ENCODE measurements around the gene BAZ1A. TPM values are rescaled to one million over a fixed set of nuclear protein-coding genes. Genes with fewer than 3 reads are reported as not detected.

Gene BAZ1A
- total and polyA plus RNA-seq, 4 experiments from 2014 or later = 5.6 to 56.4 (median 35.3) TPM

- Histone ChIP-seq H3K36me3 (ENCODE audit: insufficient read depth, low read length) (no peaks in the 10 kb centered on the region), H3K27ac (ENCODE audit: low read depth, low read length) (no peak overlapping the region), H3K4me3 (ENCODE audit: low read length in 2 of 2) (no peak overlapping the region), H3K4me1 (ENCODE audit: insufficient read depth, low read length) (peaks cover 39% of the 10 kb centered on the region), H3K9me3 (ENCODE audit: control insufficient read depth in 1 of 2, low read length in 2 of 2) (no peaks in the 10 kb centered on the region), H3K27me3 (ENCODE audit: insufficient read depth, low read length) (no peaks in the 10 kb centered on the region)
- POLR2A ChIA-PET (ENCODE audit: partially characterized antibody) = interaction anchor here (1.2 to 1.4 kb wide), 3 partner anchors 18 to 149 kb away, joined by 3 to 4 read pairs (median 3); partner anchors contain the start of gene SRP54
- Mint-ChIP-seq H3K36me3 (peaks cover 7 to 14% of the 10 kb centered on the region in 2 donors), H3K4me1 (peaks cover 43 to 61% (median 52%) of the 10 kb centered on the region in 4 donors), H3K9me3 (no peaks in the 10 kb centered on the region), H3K27me3 (no peaks in the 10 kb centered on the region), H3K4me3 (peak overlapping the region in 6 of 8 donors; percentile 1 to 73 (median 16)), H3K27ac (peak overlapping the region; percentile 10 to 90 (median 58))
- CTCF ChIA-PET (ENCODE audit: partially characterized antibody) = interaction anchor here (0.6 to 1.1 kb wide), 3 partner anchors 23 to 148 kb away, joined by 3 read pairs; no protein-coding TSS in a partner anchor
- intact Hi-C loops (cut with micrococcal nuclease) = no loop called here
- DNase-seq = peak in 4 of 5 donors; percentile 13 to 23 (median 14)
These were observed 41.3 kb downstream of the BAZ1A start for GRCh38 chr14:34833549-34834523.

DNA sequence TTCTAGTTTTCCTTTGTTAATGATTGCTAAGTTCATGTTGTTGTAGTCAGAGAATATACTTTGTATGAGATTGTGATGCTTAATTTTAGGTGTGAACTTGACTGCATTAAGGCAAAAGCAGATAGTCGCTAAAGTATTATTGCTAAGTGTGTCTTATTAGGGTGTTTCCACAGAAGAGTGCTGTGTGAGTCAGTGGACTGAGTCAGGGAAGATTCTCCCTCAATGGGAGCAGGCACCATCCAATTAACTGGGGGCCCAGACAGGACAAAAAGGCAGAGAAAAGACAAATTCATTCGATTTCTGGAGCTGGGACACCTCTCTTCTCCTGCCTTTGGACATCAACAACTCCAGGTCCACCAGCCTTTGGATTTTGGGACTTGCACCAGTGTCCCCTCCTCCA lies 48.5 kb downstream of the BAZ1A start:
- Histone ChIP-seq H3K9me3 (ENCODE audit: control insufficient read depth in 1 of 2, low read length in 2 of 2) (no peaks in the 10 kb centered on the region), H3K4me1 (ENCODE audit: insufficient read depth, low read length) (peaks cover 10% of the 10 kb centered on the region), H3K27me3 (ENCODE audit: insufficient read depth, low read length) (no peaks in the 10 kb centered on the region), H3K4me3 (ENCODE audit: low read length in 2 of 2) (no peak overlapping the region), H3K36me3 (ENCODE audit: insufficient read depth, low read length) (no peaks in the 10 kb centered on the region), H3K27ac (ENCODE audit: low read depth, low read length) (no peak overlapping the region)
- intact Hi-C loops (cut with micrococcal nuclease) = no loop called here
- peaks cover 23 to 46% (median 29%) of the 10 kb centered on the region in 4 donors for H3K4me1 Mint-ChIP-seq
- no peaks in the 10 kb centered on the region for H3K9me3 Mint-ChIP-seq
- peak overlapping the region in 6 of 7 donors; percentile 19 to 78 (median 68) for H3K27ac Mint-ChIP-seq
- no peak for DNase-seq
- H3K27me3 Mint-ChIP-seq = no peaks in the 10 kb centered on the region
- H3K36me3 Mint-ChIP-seq = peaks cover 30 to 46% of the 10 kb centered on the region in 2 donors
- ChIA-PET CTCF (ENCODE audit: partially characterized antibody) (no interaction called here), POLR2A (ENCODE audit: partially characterized antibody) (no interaction called here)
- H3K4me3 Mint-ChIP-seq = no peak overlapping the region

GRCh38 chr14:34824826-34825225 lies 50.3 kb downstream of the BAZ1A start:
- Histone ChIP-seq H3K27ac (ENCODE audit: low read depth, low read length) (no peak overlapping the region), H3K27me3 (ENCODE audit: insufficient read depth, low read length) (no peaks in the 10 kb centered on the region), H3K4me1 (ENCODE audit: insufficient read depth, low read length) (no peaks in the 10 kb centered on the region), H3K4me3 (ENCODE audit: low read length in 2 of 2) (no peak overlapping the region), H3K9me3 (ENCODE audit: control insufficient read depth in 1 of 2, low read length in 2 of 2) (no peaks in the 10 kb centered on the region), H3K36me3 (ENCODE audit: insufficient read depth, low read length) (no peaks in the 10 kb centered on the region)
- H3K4me1 Mint-ChIP-seq = peaks cover 16 to 35% (median 22%) of the 10 kb centered on the region in 4 donors
- no peak overlapping the region for H3K4me3 Mint-ChIP-seq
- H3K36me3 Mint-ChIP-seq = peaks cover 47 to 55% of the 10 kb centered on the region in 2 donors
- intact Hi-C loops (cut with micrococcal nuclease) = no loop called here
- ChIA-PET CTCF (ENCODE audit: partially characterized antibody) (interaction anchor here (1.2 kb wide), 1 partner anchor 9 kb away, joined by 3 read pairs; no protein-coding TSS in a partner anchor), POLR2A (ENCODE audit: partially characterized antibody) (interaction anchor here (0.7 to 1.6 kb wide), 2 partner anchors 16 to 48 kb away, joined by 3 to 6 read pairs; no protein-coding TSS in a partner anchor)
- no peaks in the 10 kb centered on the region for H3K27me3 Mint-ChIP-seq
- peak overlapping the region in 5 of 7 donors; percentile 0 to 65 (median 23) for H3K27ac Mint-ChIP-seq
- DNase-seq = no peak
- H3K9me3 Mint-ChIP-seq = no peaks in the 10 kb centered on the region

DNA sequence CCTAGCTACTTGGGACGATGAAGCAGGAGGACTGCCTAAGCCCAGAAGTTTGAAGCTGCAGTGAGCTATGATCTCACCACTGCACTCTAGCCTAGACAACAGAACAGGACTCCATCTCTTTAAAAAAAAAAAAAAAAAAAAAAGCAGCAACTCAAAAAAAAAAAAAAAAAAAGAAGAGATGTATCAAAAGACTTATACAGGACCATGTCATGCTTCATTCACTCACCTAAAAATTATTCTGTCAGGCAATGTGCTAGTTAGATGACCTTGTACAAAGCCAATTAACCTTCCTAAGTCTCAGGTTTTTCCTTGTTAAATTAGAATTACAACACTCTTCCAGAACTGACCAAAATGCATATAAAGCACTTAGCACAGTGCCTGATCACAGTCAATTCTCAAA lies 50.9 kb downstream of the BAZ1A start:
- peaks cover 17 to 29% (median 19%) of the 10 kb centered on the region in 4 donors for H3K4me1 Mint-ChIP-seq
- Histone ChIP-seq H3K36me3 (ENCODE audit: insufficient read depth, low read length) (no peaks in the 10 kb centered on the region), H3K4me1 (ENCODE audit: insufficient read depth, low read length) (no peaks in the 10 kb centered on the region), H3K27me3 (ENCODE audit: insufficient read depth, low read length) (no peaks in the 10 kb centered on the region), H3K9me3 (ENCODE audit: control insufficient read depth in 1 of 2, low read length in 2 of 2) (no peaks in the 10 kb centered on the region), H3K27ac (ENCODE audit: low read depth, low read length) (no peak overlapping the region), H3K4me3 (ENCODE audit: low read length in 2 of 2) (no peak overlapping the region)
- intact Hi-C loops (cut with micrococcal nuclease) = no loop called here
- peak overlapping the region in 3 of 7 donors; percentile 0 to 65 (median 25) for H3K27ac Mint-ChIP-seq
- ChIA-PET POLR2A (ENCODE audit: partially characterized antibody) (interaction anchor here (0.7 to 1.6 kb wide), 2 partner anchors 15 to 49 kb away, joined by 3 to 6 read pairs; no protein-coding TSS in a partner anchor), CTCF (ENCODE audit: partially characterized antibody) (interaction anchor here (0.6 to 1.2 kb wide), 3 partner anchors 8 to 202 kb away, joined by 3 to 4 read pairs (median 3); no protein-coding TSS in a partner anchor)
- peaks cover 47 to 58% of the 10 kb centered on the region in 2 donors for H3K36me3 Mint-ChIP-seq
- no peaks in the 10 kb centered on the region for H3K9me3 Mint-ChIP-seq
- no peak for DNase-seq
- H3K27me3 Mint-ChIP-seq = no peaks in the 10 kb centered on the region
- H3K4me3 Mint-ChIP-seq = no peak overlapping the region

DNA sequence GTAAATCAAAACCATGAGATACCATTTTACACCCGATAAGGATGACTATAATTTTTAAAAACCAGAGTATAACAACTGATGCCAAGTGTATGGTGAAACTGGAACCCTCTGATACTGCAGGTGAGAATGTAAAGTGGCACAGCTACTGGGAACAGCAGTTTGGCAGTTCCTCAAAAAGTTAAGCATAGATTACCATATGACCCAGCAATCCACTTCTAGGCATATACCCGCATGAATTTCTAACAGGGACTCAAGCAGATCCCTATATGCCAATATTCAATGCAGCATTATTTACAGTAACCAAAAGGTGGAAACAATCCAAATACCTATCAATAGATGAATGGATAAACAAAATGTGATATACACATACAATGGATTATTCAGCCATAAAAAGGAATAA lies 57.4 kb downstream of the BAZ1A start:
- Mint-ChIP-seq H3K27me3 (no peaks in the 10 kb centered on the region), H3K4me1 (peaks cover 8 to 26% (median 16%) of the 10 kb centered on the region in 4 donors), H3K9me3 (no peaks in the 10 kb centered on the region), H3K36me3 (peaks cover 28 to 38% of the 10 kb centered on the region in 2 donors), H3K27ac (no peak overlapping the region), H3K4me3 (no peak overlapping the region)
- ChIA-PET CTCF (ENCODE audit: partially characterized antibody) (no interaction called here), POLR2A (ENCODE audit: partially characterized antibody) (no interaction called here)
- Histone ChIP-seq H3K4me1 (ENCODE audit: insufficient read depth, low read length) (peaks cover 6% of the 10 kb centered on the region), H3K36me3 (ENCODE audit: insufficient read depth, low read length) (no peaks in the 10 kb centered on the region), H3K27ac (ENCODE audit: low read depth, low read length) (no peak overlapping the region), H3K4me3 (ENCODE audit: low read length in 2 of 2) (no peak overlapping the region), H3K9me3 (ENCODE audit: control insufficient read depth in 1 of 2, low read length in 2 of 2) (no peaks in the 10 kb centered on the region), H3K27me3 (ENCODE audit: insufficient read depth, low read length) (no peaks in the 10 kb centered on the region)
- intact Hi-C loops (cut with micrococcal nuclease) = no loop called here
- DNase-seq = no peak

GRCh38 chr14:34810028-34810427 lies 65.1 kb downstream of the BAZ1A start:
- no peak overlapping the region for H3K4me3 ChIP-seq (ENCODE audit: low read length in 2 of 2)
- Mint-ChIP-seq H3K27me3 (no peaks in the 10 kb centered on the region), H3K4me3 (no peak overlapping the region), H3K4me1 (peaks cover 11 to 17% (median 14%) of the 10 kb centered on the region in 4 donors), H3K9me3 (peaks cover 0 to 7% (median 3%) of the 10 kb centered on the region in 8 donors), H3K27ac (peak overlapping the region in 1 of 7 donors; percentile 9), H3K36me3 (peaks cover 32 to 46% of the 10 kb centered on the region in 2 donors)
- H3K4me1 ChIP-seq (ENCODE audit: insufficient read depth, low read length) = peaks cover 19% of the 10 kb centered on the region
- no peak overlapping the region for H3K27ac ChIP-seq (ENCODE audit: low read depth, low read length)
- peaks cover 23% of the 10 kb centered on the region for H3K36me3 ChIP-seq (ENCODE audit: insufficient read depth, low read length)
- H3K27me3 ChIP-seq (ENCODE audit: insufficient read depth, low read length) = no peaks in the 10 kb centered on the region
- no peaks in the 10 kb centered on the region for H3K9me3 ChIP-seq (ENCODE audit: control insufficient read depth in 1 of 2, low read length in 2 of 2)
- ChIA-PET POLR2A (ENCODE audit: partially characterized antibody) (interaction anchor here (1.8 kb wide), 1 partner anchor 65 kb away, joined by 4 read pairs; the partner anchor contains the start of gene BAZ1A), CTCF (ENCODE audit: partially characterized antibody) (no interaction called here)
- intact Hi-C loops (cut with micrococcal nuclease) = no loop called here
- DNase-seq = no peak

DNA sequence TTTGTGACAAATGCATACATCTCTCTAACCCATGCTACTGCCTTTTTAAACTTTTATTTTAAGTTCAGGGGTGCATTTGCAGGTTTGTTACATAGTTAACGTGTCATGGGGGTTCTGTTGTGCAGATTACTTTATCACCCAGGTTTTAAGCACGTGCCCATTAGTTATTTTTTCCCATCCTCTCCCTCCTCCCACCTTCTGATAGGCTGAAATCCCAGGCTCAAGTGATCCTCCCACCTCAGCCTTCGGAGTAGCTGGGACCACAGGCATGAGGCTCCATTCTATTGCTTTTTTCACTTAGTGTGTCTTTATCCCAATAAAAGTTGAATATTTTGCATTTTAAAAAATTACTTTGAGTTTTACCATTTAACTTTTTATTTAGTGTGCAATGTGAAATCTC lies 68.9 kb downstream of the BAZ1A start:
- no peaks in the 10 kb centered on the region for H3K9me3 ChIP-seq (ENCODE audit: control insufficient read depth in 1 of 2, low read length in 2 of 2)
- H3K36me3 ChIP-seq (ENCODE audit: insufficient read depth, low read length) = peaks cover 28% of the 10 kb centered on the region
- H3K27me3 ChIP-seq (ENCODE audit: insufficient read depth, low read length) = no peaks in the 10 kb centered on the region
- DNase-seq = no peak
- H3K9me3 Mint-ChIP-seq = peaks cover 0 to 7% (median 3%) of the 10 kb centered on the region in 8 donors
- no peak overlapping the region for H3K27ac Mint-ChIP-seq
- no peak overlapping the region for H3K4me3 Mint-ChIP-seq
- H3K4me3 ChIP-seq (ENCODE audit: low read length in 2 of 2) = no peak overlapping the region
- H3K36me3 Mint-ChIP-seq = peaks cover 54% of the 10 kb centered on the region in 2 donors
- ChIA-PET CTCF (ENCODE audit: partially characterized antibody) (no interaction called here), POLR2A (ENCODE audit: partially characterized antibody) (no interaction called here)
- H3K27me3 Mint-ChIP-seq = no peaks in the 10 kb centered on the region
- intact Hi-C loops (cut with micrococcal nuclease) = loop anchor here (10.0 kb wide), 1 partner anchor 69 kb away; the partner anchor contains the start of gene BAZ1A
- no peak overlapping the region for H3K27ac ChIP-seq (ENCODE audit: low read depth, low read length)
- H3K4me1 Mint-ChIP-seq = peaks cover 0 to 6% (median 3%) of the 10 kb centered on the region in 4 donors
- peaks cover 7% of the 10 kb centered on the region for H3K4me1 ChIP-seq (ENCODE audit: insufficient read depth, low read length)

All from CD4-positive, alpha-beta memory T cell (primary cell).